ENCODE measurements around the gene NRG2.

Gene NRG2

DNA sequence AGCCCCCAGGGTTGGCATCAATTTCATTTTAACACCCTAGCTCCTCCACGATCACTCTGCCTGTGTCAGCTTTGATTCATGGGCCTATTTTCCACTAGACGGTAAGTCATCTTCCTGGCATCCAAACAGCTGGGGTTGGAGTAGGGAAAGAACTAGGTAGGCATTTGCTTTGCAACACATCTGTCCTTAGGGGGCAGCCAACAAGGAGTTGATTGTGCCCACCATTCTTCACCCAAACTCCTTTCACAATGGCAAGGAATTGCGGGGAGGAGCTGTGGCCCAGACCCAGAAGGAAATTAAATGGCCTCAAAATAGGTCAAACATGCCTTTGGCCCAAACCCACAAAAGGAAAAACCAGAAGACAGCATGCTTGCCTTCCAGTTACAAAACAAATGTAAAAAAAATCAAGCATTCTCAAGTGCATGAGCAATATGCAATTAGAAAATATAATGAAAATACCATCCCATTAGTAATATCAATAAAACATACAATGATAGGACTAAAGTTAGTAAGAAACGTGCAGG, 71.8 kb downstream of the NRG2 start:
- CTCF ChIA-PET, result interaction anchor here (0.9 to 8.7 kb wide), 7 partner anchors 14 to 206 kb away, joined by 3 to 323 read pairs (median 4); partner anchors contain the start of gene NRG2
- POLR2A ChIA-PET (ENCODE audit: low non-redundant PET), result no interaction called here
- H3K27ac ChIP-seq, result no peak overlapping the region

GRCh38 chr5:139969318-139969717, 73.8 kb downstream of the NRG2 start:
- TF ChIP-seq, protein P1, sequence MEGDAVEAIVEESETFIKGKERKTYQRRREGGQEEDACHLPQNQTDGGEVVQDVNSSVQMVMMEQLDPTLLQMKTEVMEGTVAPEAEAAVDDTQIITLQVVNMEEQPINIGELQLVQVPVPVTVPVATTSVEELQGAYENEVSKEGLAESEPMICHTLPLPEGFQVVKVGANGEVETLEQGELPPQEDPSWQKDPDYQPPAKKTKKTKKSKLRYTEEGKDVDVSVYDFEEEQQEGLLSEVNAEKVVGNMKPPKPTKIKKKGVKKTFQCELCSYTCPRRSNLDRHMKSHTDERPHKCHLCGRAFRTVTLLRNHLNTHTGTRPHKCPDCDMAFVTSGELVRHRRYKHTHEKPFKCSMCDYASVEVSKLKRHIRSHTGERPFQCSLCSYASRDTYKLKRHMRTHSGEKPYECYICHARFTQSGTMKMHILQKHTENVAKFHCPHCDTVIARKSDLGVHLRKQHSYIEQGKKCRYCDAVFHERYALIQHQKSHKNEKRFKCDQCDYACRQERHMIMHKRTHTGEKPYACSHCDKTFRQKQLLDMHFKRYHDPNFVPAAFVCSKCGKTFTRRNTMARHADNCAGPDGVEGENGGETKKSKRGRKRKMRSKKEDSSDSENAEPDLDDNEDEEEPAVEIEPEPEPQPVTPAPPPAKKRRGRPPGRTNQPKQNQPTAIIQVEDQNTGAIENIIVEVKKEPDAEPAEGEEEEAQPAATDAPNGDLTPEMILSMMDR (conservative IDR thresholded peaks at IDR 0.05; ENCODE audit: low read depth), result no peak
- H3K27ac ChIP-seq, result no peak overlapping the region
- ChIA-PET CTCF (interaction anchor here (0.6 to 8.7 kb wide), 74 partner anchors 11 to 1476 kb away, joined by 3 to 323 read pairs (median 6); partner anchors contain the start of genes NRG2 and PSD2), POLR2A (ENCODE audit: low non-redundant PET) (no interaction called here)
- DNase-seq (ENCODE audit: low spot score), result no peak

More for the DNA sequence above, 71.8 kb downstream of the NRG2 start:
- no peak for DNase-seq (ENCODE audit: low spot score)
- TF ChIP-seq, protein P1 (conservative IDR thresholded peaks at IDR 0.05; ENCODE audit: low read depth), result no peak

DNA sequence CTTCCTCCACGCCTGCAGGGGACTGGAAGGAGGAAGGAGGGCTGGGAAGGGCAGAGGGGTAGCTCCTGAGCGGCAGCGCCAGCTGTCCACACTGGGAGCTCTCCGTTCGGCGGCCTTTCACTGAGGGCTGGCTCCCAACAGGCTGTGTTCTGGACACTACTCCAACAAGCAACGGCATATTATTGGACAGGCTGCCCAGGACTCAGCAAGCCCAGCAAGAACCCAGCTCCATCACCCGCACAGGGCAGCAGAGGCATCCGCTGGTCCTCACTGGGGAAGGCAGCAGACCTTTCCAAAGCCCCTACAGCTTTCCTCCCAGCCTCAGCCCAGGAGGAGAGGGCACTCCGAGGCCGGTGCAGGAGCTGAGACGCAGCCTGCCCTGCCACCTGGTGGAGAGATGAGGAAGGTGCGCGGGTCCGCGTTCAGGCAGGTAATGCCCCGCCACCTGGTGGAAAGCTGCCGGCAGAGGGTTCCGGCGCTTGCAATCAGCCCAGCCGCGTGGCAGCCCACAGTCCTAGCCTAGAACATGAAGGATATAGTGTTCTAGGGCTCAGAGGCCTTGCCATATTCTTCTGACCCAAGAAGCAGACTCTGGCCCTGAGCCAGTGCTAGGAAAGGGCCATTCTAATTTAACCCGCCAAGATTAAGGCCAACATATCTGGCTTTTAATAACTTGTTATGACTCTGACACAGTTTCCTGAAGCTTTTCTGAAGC, 74.4 kb downstream of the NRG2 start:
- CTCF ChIA-PET, result interaction anchor here (0.6 to 8.7 kb wide), 86 partner anchors 11 to 1476 kb away, joined by 3 to 323 read pairs (median 5); partner anchors contain the start of genes NRG2 and PSD2
- DNase-seq (ENCODE audit: low spot score), result peak; percentile 94
- H3K27ac ChIP-seq, result no peak overlapping the region
- POLR2A ChIA-PET (ENCODE audit: low non-redundant PET), result no interaction called here
- TF ChIP-seq, protein P1 (conservative IDR thresholded peaks at IDR 0.05; ENCODE audit: low read depth), result peak; percentile 100

GRCh38 chr5:139967353-139967752, 75.7 kb downstream of the NRG2 start:
- TF ChIP-seq, protein P1 (conservative IDR thresholded peaks at IDR 0.05; ENCODE audit: low read depth), result no peak
- POLR2A ChIA-PET (ENCODE audit: low non-redundant PET), result no interaction called here
- CTCF ChIA-PET, result interaction anchor here (0.6 to 8.7 kb wide), 11 partner anchors 9 to 201 kb away, joined by 3 to 323 read pairs (median 14); partner anchors contain the start of gene NRG2
- DNase-seq (ENCODE audit: low spot score), result no peak
- no peak overlapping the region for H3K27ac ChIP-seq

DNA sequence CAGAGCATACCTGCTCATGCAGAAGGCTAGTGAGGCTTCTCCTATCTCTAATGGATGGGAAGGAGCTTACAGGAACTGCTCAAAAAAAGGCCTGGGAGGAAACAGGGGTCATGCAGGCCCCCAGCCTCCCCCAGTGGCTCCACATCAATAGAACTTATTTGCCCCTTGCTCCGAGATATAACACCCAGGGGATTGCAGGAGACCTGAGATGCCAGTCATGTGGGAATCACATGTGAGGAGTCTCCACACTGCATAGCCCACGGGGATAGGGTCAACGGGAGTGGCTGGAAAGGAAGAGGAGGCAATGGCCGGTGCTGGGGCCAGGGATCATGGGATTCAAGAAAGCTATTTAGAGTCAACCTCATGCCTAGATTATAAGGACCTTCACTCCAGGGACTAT, 76.2 kb downstream of the NRG2 start:
- DNase-seq (ENCODE audit: low spot score), result no peak

DNA sequence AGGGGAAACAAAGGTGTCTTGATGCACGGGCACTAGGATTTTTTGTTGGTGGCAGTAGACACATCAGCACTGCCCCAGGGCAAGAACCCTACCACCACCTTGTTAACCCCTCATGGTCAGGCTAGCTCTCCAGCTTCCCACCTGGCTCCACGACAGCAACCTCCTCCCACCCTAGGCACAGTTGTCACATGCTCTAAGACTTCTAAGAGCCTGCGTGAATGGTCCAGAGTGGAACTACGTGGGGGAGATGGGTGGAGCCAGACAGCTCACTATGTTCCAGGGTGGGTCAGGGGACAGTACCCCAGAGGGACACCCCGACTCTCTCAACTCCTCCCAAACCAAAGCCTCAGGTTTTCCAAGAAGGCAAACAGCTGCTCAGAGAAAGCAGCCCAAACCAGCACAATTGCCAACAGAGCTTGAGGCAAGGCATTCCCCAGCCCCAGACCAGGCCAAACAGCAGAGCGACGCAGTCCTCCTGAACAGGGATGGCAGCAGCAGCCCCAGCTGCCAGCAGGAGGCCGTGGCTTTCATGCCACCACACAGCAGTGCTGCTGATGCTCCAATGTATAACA, 78.0 kb downstream of the NRG2 start:
- TF ChIP-seq, protein P1 (conservative IDR thresholded peaks at IDR 0.05; ENCODE audit: low read depth), result no peak
- POLR2A ChIA-PET (ENCODE audit: low non-redundant PET), result no interaction called here
- H3K27ac ChIP-seq, result no peak overlapping the region
- no peak for DNase-seq (ENCODE audit: low spot score)
- CTCF ChIA-PET, result interaction anchor here (0.6 to 8.7 kb wide), 5 partner anchors 102 to 331 kb away, joined by 3 to 323 read pairs (median 3); no protein-coding TSS in a partner anchor

More for the DNA sequence above, 76.2 kb downstream of the NRG2 start:
- TF ChIP-seq, protein P1 (conservative IDR thresholded peaks at IDR 0.05; ENCODE audit: low read depth), result no peak
- CTCF ChIA-PET, result interaction anchor here (0.6 to 8.7 kb wide), 5 partner anchors 12 to 327 kb away, joined by 3 to 323 read pairs (median 6); no protein-coding TSS in a partner anchor
- no peak overlapping the region for H3K27ac ChIP-seq
- POLR2A ChIA-PET (ENCODE audit: low non-redundant PET), result no interaction called here
